Cerebellar cortex (tissue), 1 donor: ENCODE results near the gene PITRM1.

Source experiments
- DNase-seq: peaks from one replicate; pipeline ENCODE4 v3.0.0-alpha.2; 2015; ENCODE audit warnings: low spot score

PITRM1 gene

GRCh38 chr10:3166496-3167290 is 5.9 kb downstream of the PITRM1 start:
- no peak for DNase-seq

- no peak for DNase-seq
Observed at GRCh38 chr10:3165196-3165595, 7.4 kb downstream of the PITRM1 start.

DNA sequence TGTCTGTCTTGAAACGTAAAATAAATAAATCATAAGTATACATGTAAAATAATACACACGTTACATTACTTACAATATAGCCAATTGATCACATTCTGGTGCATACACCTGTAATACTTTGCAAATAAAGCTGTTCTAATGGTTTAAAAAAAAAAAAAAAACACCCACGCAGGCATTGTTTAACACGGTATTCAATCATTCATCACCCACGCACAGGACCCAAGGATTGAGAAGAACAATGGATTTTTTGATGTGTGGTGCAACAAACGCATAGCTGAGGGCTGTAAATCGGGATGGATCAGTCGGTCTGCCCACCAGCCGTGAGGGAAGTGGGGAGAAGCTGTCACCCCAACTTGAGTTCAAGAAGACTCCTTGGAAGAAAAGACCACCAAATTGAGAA is 8.7 kb downstream of the PITRM1 start:
- DNase-seq = no peak

GRCh38 chr10:3162533-3162932 is 10.0 kb downstream of the PITRM1 start:
- no peak for DNase-seq

DNA sequence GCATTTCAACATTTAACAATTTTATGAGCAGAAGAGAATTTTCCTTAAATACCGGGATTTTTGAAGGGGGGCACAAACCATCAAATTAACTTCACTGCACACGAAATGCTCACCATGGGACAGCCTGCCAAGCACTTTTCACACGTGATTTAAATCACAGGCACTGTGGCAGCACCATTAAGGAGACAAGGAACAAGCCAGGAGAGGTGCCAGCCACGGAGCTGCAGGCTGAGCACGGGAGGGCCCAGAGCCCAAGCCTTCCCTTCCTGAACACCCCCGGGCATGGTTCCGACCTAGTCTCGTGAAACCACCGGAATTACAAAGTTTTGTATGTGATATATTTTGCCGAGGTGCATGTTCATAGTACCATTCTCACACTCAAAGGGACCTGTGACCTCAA is 13.4 kb downstream of the PITRM1 start:
- DNase-seq = no peak

DNA sequence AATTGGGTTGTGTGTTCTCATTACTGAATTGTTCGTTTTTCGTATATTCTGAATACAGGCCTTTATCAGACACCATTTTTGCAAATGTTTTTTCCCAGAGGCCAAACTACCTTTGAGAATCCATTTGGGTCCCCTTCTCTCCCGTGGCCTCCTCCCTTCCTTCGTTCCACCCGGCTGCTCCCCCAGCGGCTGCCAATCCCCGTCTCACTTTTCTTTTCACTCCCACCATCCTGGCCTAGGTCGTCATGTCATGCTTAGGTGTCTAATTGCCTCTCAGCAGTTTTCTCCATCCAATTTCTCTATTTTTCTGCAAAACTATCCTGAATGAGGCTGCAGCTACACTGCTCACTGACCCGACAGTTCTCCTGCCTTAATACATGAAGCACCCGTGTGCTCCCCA is 17.9 kb downstream of the PITRM1 start:
- no peak for DNase-seq

- no peak for DNase-seq
Observed at GRCh38 chr10:3152566-3152935, 20.0 kb downstream of the PITRM1 start.

DNA sequence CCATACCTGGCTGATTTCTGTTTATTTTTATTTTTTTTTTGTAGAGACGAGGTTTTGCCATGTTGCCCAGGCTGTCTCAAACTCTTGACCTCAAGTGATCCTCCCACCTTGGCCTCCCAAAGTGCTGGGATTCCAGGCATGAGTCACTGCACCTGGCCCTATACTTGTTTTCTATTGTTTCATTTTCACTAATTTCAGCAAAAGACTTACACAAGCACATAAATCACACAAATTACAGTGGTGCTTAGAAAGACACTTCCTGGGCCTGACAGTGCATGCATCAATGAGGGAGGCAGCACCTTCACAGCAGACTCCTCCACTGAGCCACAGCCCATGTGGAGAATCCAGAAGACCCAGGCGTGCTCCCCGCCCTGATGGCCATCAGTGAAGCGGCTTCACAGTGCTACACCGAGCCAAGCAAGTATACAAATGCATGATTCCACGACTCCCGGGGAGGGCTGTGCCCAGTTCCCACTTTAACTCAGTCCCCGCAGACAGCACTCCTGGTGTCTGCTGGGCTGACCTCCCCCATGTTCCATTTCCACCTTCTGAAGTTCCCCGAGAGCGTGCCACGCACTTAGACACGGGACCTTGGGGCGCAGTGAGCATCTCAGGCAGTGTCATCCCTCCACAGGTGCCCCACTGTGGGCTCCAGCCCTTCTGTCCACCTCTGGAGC is 20.6 kb downstream of the PITRM1 start:
- DNase-seq = no peak

GRCh38 chr10:3150961-3151360 is 21.6 kb downstream of the PITRM1 start:
- DNase-seq = no peak

DNA sequence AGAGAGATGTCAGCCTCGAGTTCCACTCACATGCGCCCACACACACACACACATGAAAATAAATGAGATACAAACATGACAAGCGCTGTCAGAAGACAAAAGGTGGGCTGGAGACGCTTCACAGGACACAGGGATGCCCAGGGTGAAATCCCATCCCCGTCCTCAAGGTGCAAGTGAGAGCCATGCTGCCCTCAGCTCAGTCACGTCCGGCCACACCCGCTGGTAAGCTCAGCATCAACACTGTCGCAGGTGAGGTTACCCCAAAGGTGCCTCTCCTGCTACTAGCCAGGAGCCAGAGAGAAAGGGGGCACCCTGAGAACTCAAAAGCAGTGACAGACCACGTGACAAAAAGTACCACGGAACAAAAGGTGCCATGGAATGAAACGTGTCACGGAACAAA is 22.2 kb downstream of the PITRM1 start:
- DNase-seq = no peak

DNA sequence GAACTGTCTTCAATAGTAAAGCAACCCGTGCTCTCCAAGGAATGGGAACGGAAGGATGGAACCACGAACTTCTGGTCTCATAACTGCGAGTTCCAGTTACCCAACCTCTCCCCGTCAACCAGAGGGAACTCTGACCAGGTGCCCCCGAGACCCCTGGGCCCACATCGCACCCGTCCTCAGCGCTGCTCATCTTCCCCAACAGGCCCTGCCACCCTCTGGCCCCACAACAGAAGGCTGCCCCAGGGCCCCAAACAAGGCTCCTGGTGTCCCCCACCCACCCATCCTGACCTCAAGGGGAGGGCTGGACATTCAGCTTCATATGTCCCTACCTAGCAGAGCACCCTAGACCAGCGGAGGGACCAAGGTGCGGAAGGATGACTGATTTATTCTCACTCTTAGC is 22.7 kb downstream of the PITRM1 start:
- no peak for DNase-seq

DNA sequence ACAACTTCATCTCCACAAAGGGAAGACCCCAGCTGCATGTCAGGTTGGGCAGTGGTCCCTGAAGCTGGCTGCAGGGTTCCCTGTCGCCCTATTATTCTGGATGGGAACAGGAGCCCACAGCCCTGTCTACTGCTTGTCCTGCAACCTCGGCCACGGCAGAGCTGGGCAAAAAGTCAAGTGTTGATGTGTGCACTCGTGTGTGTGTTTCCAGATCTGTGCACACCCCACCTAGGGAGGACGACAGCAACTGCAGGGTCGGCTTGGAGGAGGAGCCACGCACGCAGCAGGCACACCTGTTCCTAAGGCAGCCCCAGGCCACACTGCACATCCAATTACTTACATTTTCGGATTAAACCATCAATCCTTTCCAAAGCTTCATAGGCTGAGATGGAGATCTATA is 23.6 kb downstream of the PITRM1 start:
- DNase-seq = peak; percentile 33

DNA sequence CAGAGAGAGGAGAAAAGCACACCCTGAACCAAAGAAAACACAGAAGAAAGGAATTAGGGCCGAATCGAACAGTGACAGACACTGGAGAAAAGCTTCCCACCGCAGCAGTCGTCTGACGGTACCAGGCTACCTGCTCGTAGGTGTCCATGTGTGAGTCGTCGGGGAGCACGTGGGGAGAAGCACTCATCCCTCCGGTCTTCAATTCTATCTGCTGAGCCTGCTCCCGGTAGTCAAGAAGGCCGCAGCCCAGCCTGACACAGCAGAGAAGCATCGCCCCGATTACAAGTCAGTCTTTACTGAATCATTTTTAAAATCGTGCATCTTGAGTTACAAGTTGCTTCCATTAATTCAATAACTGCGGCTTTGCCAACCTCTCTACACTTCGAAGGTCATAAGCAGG is 24.5 kb downstream of the PITRM1 start:
- no peak for DNase-seq

DNA sequence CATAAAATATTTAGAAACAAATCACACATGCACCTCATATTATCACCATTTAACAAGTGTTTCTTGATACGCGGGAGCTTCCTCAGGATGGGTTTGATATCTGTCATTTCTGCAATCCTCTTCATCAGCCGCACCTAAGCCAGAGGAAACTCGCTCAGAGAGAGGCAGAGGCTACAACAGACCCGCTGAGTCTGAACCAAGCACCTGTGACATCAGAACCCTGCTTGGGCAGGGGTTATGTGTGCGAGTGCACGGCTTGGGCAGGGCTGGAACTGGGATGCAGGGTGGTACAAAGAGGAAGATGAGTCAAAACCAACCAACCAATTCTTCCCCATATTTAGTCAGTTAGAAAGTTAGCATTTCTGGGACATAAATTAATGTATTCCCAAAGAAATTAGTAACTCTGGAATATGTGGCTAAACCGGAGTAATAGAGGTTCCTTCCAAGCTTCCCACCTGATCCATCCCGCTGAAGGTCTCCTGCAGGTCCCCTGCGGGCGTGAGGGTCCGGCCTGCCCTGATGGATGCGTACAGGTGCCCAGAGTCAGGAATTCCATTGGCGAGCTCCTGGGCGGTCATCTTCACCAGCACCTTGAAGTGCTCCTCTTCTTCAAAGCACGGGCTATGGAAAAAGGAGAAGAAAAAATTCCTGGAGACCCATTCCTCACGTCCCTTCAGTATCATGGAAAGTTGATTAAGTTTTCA is 25.3 kb downstream of the PITRM1 start:
- no peak for DNase-seq

GRCh38 chr10:3146289-3146688 is 26.3 kb downstream of the PITRM1 start:
- DNase-seq = no peak

DNA sequence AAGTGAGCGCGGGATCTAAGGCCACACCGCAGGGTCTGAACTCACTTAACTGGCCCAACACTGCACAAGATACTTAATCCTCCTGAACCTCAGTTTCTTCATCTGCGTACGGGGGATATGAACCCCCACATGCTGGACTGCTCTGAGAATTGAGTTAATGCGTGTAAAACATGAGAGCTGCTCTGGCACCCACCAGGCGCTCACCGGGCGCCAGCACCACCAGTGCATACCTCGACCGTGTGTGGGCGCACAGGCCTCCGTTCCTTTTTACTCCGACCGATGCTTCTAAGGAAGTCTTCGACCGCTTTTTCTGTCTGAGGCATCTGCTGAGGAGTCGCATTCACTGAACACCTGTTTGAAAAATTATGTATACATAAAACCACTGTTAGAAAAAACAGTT is 27.2 kb downstream of the PITRM1 start:
- DNase-seq = no peak

- no peak for DNase-seq
Observed at GRCh38 chr10:3143791-3144434, 28.7 kb downstream of the PITRM1 start.

GRCh38 chr10:3143366-3143765 is 29.2 kb downstream of the PITRM1 start:
- DNase-seq = no peak

DNA sequence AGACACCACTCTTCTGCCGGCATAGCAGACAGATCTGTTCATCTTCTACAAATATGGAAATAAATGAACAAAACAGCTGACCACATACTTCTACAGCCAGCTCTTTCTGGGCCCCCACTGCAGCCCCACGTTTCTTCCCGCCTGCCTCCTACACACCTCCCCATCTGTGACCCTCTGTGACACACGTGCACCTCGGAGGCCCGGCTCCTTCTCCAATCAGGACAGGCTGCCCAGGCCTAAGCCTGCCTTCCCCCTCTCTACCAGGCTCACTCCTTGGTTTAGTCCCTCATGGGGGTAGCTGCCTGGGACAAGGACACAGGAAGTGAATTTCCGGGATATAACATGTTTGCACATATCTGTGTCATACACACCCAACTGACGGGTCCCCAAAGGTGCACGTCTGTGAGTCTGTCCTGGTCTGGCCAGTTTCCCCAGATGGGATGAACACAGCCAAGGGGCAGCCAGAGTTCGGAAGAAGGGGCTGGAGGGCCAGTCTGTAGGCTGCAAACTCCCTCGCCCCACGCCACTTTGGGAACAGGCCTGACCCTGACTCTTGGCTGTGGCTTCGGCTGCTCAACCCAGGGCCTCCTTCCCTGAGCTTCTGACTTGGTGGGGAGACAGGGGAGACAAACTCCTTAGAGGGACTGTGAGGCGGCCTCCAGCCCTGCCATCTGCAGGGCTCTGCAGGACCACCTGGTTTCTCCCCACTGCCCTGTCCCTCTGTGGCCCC is 30.3 kb downstream of the PITRM1 start:
- no peak for DNase-seq

DNA sequence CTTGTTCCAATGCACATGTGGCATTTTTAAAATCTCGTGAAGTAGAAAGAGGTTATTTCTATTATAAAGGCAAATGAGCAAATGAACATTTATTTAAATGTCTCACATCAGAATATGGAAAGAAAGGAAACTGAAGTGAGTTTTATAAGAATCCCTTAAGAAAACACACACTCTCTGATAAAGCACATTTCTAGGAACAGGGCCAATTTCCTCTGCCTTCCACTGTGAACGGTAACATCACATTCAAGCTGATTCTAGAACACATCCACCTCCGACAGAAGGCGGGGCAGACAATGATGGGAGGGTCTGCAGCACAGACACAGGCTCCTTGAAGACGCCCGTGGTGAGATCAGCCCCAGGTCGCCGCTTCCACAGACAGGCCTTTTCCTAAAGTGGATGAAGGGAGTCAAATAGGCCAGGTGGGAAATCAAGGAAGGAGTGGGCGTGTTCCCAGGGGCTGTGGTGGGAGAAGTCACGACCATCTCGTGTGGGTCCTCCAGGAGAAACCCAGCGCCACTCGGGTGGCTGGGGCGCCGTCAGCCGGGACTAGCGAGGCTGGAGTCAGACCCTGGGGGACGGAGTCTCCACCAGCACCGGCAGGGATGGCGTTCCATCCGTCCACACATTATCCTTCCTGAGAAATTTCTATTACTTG is 31.1 kb downstream of the PITRM1 start:
- no peak for DNase-seq

DNA sequence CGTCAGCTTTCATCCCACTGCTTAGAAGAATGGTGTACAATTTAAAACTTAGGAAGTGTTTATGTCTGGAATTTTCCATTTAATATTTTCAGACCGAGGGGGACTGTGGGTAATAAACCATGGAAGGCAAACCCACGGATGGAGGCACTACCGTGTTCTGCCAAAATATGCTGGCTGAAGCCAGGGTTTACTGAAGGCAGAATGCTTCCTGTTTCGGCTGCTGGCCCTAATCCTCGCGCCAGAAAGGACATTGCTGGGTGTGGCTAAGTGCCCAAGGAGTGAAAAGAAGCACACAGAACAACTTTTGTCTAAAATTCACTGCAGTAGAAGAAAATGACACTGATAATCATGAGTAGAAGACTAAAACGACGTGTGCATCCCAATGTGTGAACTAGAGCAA is 32.3 kb downstream of the PITRM1 start:
- DNase-seq = no peak
